Loucy (cell line): ENCODE results near the gene SASH1.

Source experiments
- H2AFZ ChIP-seq: fragments of 200-600 bp; sonication (generic); 2 replicates; pipeline ENCODE4 v1.6.0; 2016; ENCODE audit warnings: antibody characterized with exemption, mild to moderate bottlenecking, low read length, moderate library complexity
- H3F3A ChIP-seq: fragments of 200-600 bp; 2 replicates; pipeline ENCODE4 v1.6.0; 2016; ENCODE audit warnings: antibody characterized with exemption, low read depth, mild to moderate bottlenecking
- H3K27me3 ChIP-seq: fragments of 200-600 bp; sonication (generic); 2 replicates; pipeline ENCODE4 v1.6.1; 2014; ENCODE audit warnings: low read length, mild to moderate bottlenecking; ENCODE audit not compliant: insufficient read depth, poor library complexity, severe bottlenecking
- H3K36me3 ChIP-seq: fragments of 200-600 bp; sonication (generic); 2 replicates; pipeline ENCODE4 v1.6.1; 2016; ENCODE audit warnings: low read length; ENCODE audit not compliant: insufficient read depth
- H3K4me1 ChIP-seq: fragments of 200-600 bp; sonication (generic); 2 replicates; pipeline ENCODE4 v1.5.1; 2014; ENCODE audit warnings: low read length, mild to moderate bottlenecking; ENCODE audit not compliant: insufficient read depth, poor library complexity, severe bottlenecking
- H3K4me2 ChIP-seq: fragments of 200-600 bp; sonication (generic); 2 replicates; pipeline ENCODE4 v1.6.0; 2014; ENCODE audit warnings: antibody characterized with exemption, low read length, low read depth, mild to moderate bottlenecking; ENCODE audit not compliant: poor library complexity, severe bottlenecking
- H3K4me3 ChIP-seq: fragments of 200-600 bp; sonication (generic); 2 replicates; pipeline ENCODE4 v1.5.1; 2014; ENCODE audit warnings: low read length, mild to moderate bottlenecking, mixed read lengths; ENCODE audit not compliant: poor library complexity, severe bottlenecking
- H3K79me2 ChIP-seq: fragments of 200-600 bp; sonication (generic); 2 replicates; pipeline ENCODE4 v1.6.1; 2014; ENCODE audit warnings: low read length; ENCODE audit not compliant: insufficient read depth
- H3K9ac ChIP-seq: fragments of 200-600 bp; sonication (generic); 2 replicates; pipeline ENCODE4 v1.6.0; 2014; ENCODE audit warnings: mild to moderate bottlenecking, low read depth, low read length, moderate library complexity; ENCODE audit not compliant: poor library complexity, severe bottlenecking
- H3K9me2 ChIP-seq: fragments of 200-600 bp; sonication (generic); replicated peaks from 2 replicates; pipeline ENCODE4 v1.6.1; 2016; ENCODE audit warnings: low read depth, low read length, mixed read lengths
- H3K9me3 ChIP-seq: fragments of 200-600 bp; sonication (generic); 2 replicates; pipeline ENCODE4 v1.6.1; 2014; ENCODE audit warnings: mild to moderate bottlenecking, antibody characterized with exemption, low read length, low read depth; ENCODE audit not compliant: insufficient read depth
- H4K20me1 ChIP-seq: fragments of 200-600 bp; sonication (generic); 2 replicates; pipeline ENCODE4 v1.6.0; 2014; ENCODE audit warnings: antibody characterized with exemption, low read length, mild to moderate bottlenecking; ENCODE audit not compliant: insufficient read depth, poor library complexity, severe bottlenecking
- CTCF ChIP-seq: fragments of 200-600 bp; sonication (generic); conservative IDR thresholded peaks from 2 replicates; pipeline ENCODE4 v1.5.1; 2014; ENCODE audit warnings: mild to moderate bottlenecking, antibody characterized with exemption, low read length
- EZH2phosphoT487 ChIP-seq: fragments of 200-600 bp; IDR thresholded peaks from 2 replicates; pipeline ENCODE4 v1.6.1; 2018; ENCODE audit warnings: antibody characterized with exemption, mild to moderate bottlenecking, moderate library complexity, borderline replicate concordance

Gene SASH1

GRCh38 chr6:148591656-148592055 lies 249.0 kb downstream of the SASH1 start:
- no peaks in the 10 kb centered on the region for H3K36me3 ChIP-seq
- no peak overlapping the region for H3K4me3 ChIP-seq
- no peak overlapping the region for H3K9ac ChIP-seq
- no peaks in the 10 kb centered on the region for H3K27me3 ChIP-seq
- H3F3A ChIP-seq = no peaks in the 10 kb centered on the region
- no peak for TF ChIP-seq EZH2phosphoT487
- no peak for TF ChIP-seq CTCF
- no peaks in the 10 kb centered on the region for H3K9me2 ChIP-seq
- H2AFZ ChIP-seq = no peak overlapping the region
- H3K4me2 ChIP-seq = no peak overlapping the region
- 0 out of 2 replicates have a peak, but pooled peaks cover 3% of the 10 kb centered on the region for H3K9me3 ChIP-seq
- H4K20me1 ChIP-seq = no peaks in the 10 kb centered on the region
- H3K4me1 ChIP-seq = no peaks in the 10 kb centered on the region
- H3K79me2 ChIP-seq = no peaks in the 10 kb centered on the region

- Histone ChIP-seq H3K9me2 (no peaks in the 10 kb centered on the region), H3K79me2 (no peaks in the 10 kb centered on the region), H2AFZ (no peak overlapping the region), H3K36me3 (no peaks in the 10 kb centered on the region), H4K20me1 (no peaks in the 10 kb centered on the region), H3K9ac (no peak overlapping the region), H3K4me1 (no peaks in the 10 kb centered on the region), H3K9me3 (0 out of 2 replicates have a peak, but pooled peaks cover 3% of the 10 kb centered on the region), H3K4me2 (no peak overlapping the region), H3F3A (no peaks in the 10 kb centered on the region), H3K4me3 (no peak overlapping the region), H3K27me3 (no peaks in the 10 kb centered on the region)
- TF ChIP-seq CTCF = no peak
- no peak for TF ChIP-seq EZH2phosphoT487
Measured at GRCh38 chr6:148593130-148593812, 250.6 kb downstream of the SASH1 start.

- Histone ChIP-seq H3K4me2 (no peak overlapping the region), H2AFZ (no peak overlapping the region), H3K79me2 (no peaks in the 10 kb centered on the region), H3K9ac (no peak overlapping the region), H3K9me3 (0 out of 2 replicates have a peak, but pooled peaks cover 3% of the 10 kb centered on the region), H3K9me2 (no peaks in the 10 kb centered on the region), H3K27me3 (no peaks in the 10 kb centered on the region), H3K4me3 (no peak overlapping the region), H3K4me1 (no peaks in the 10 kb centered on the region), H4K20me1 (no peaks in the 10 kb centered on the region), H3K36me3 (no peaks in the 10 kb centered on the region), H3F3A (no peaks in the 10 kb centered on the region)
- TF ChIP-seq EZH2phosphoT487 (no peak), CTCF (no peak)
Measured at GRCh38 chr6:148593813-148594170, 251.2 kb downstream of the SASH1 start.
